PC-3 (cell line): ENCODE results near the gene YKT6.

Experiments
- CTCF ChIP-seq: fragments of 300-600 bp; sonication (generic); conservative IDR thresholded peaks from 2 replicates; pipeline ENCODE4 v1.5.1; 2017; ENCODE audit warnings: antibody characterized with exemption, low read depth, mild to moderate bottlenecking, low read length
- EZH2 ChIP-seq: fragments of 300-600 bp; sonication (generic); IDR thresholded peaks from one replicate; pipeline ENCODE4 v1.6.1; 2017; ENCODE audit warnings: antibody characterized with exemption, mild to moderate bottlenecking, low read length; ENCODE audit not compliant: unreplicated experiment
- EZH2phosphoT487 ChIP-seq: fragments of 300-600 bp; sonication (generic); IDR thresholded peaks from 2 replicates; pipeline ENCODE4 v1.6.1; 2018; ENCODE audit warnings: mild to moderate bottlenecking, antibody characterized with exemption, low read length, borderline replicate concordance

DNA sequence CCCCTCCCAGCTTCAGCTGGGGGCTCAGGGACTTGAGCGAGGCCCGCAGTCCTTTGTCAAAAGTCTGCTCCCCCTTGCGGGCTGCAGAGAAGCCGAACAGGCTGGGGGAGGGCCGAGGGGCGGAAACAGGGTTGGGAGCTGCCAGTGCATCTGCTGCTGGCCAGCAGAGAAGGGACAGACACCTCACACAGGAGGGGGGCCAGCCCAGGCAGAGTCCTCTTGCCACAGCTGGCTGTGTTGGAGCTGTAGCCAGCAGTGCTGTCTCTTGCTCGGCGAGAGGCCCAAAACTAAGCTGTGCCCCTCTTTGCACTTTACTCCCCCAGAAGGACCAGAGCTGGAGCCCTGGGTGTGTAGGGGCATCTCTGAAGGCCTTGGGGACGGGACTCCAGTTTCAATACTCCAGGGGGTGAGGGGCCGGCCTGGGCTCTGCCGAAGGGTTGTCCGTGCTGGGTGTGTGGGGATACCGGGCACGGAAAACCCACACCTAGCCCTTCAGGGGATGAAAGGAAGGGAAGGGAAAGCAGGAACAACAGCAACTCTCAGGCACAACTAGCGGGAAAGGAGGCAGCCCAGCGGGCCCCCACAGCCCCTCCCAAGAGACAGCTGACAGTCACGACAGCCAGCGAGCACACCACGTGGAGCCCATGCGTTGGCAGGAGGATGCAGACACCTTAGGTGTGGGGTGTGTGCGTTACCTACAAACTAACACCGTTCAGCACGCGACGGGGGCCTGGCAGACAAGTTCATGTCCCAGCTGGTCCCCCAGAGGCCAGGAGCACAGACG, 17.8 kb downstream of the YKT6 start:
- TF ChIP-seq CTCF (no peak), EZH2 (no peak), EZH2phosphoT487 (no peak)
